K562 (cell line): ENCODE results near the gene APBA2. TPM values are rescaled to one million over a fixed set of nuclear protein-coding genes. Genes with fewer than 3 reads are reported as not detected.

Experiments used
- CAMTA2 ChIP-seq: fragments of 250-450 bp; sonication (Bioruptor Pico); conservative IDR thresholded peaks from 2 replicates; pipeline ENCODE4 v1.5.1; 2022
- CREBBP ChIP-seq: IDR thresholded peaks from one replicate; pipeline ENCODE4 v1.6.1; 2012; ENCODE audit warnings: low read depth, mild to moderate bottlenecking, control low read depth, inconsistent platforms, low read length
- MYC ChIP-seq, 2 experiments: fragments of 250-450 bp in 1 of 2; sonication (Bioruptor Pico) in 1 of 2; IDR thresholded peaks; 2 replicates each; pipeline versions ENCODE4 v1.5.1 to v1.6.1; 2012 to 2021; ENCODE audit warnings: low read depth in 2 of 2, borderline replicate concordance in 1 of 2, improper control_type of control experiment in 1 of 2, low read length in 1 of 2, mild to moderate bottlenecking in 1 of 2, moderate library complexity in 1 of 2
- NEUROD1 ChIP-seq: fragments of 150-350 bp; IDR thresholded peaks from 2 replicates; pipeline ENCODE4 v1.6.1; 2014; ENCODE audit warnings: borderline replicate concordance, low read length, low read depth; ENCODE audit not compliant: partially characterized antibody
- SAFB ChIP-seq: fragments of 200-400 bp; formaldehyde crosslinking; IDR thresholded peaks from 2 replicates; pipeline ENCODE4 v1.6.1; 2017; ENCODE audit warnings: low read depth, low read length, borderline replicate concordance
- SMC3 ChIP-seq: conservative IDR thresholded peaks from 2 replicates; pipeline ENCODE4 v1.6.1; 2011; ENCODE audit warnings: low read depth, low read length, improper control_type of control experiment; ENCODE audit not compliant: insufficient read depth
- ZSCAN29 ChIP-seq: fragments of 450-650 bp; IDR thresholded peaks from 2 replicates; pipeline ENCODE4 v1.6.1; 2017
- polyA plus RNA-seq, 8 experiments: library from polyadenylated mRNA; depleted of rRNA in 4 of 8; stranded (reverse) in 5 of 8; unstranded in 3 of 8; fragments of >200 nt; fragmentation: Nextera tagmentation in 2 of 8; fragmentation: Illumina TruSeq in 1 of 8; extraction: Ambion mirVana in 2 of 8; extraction: Trizol in 1 of 8; gene quantifications; 2 replicates each; pipeline versions ENCODE4 v1.2.1 to v1.2.3, GENCODE V29; 2011 to 2014; ENCODE audit warnings: inconsistent platforms in 1 of 8, missing spikeins in 1 of 8
- total RNA-seq, 7 experiments: library from RNA; depleted of rRNA in 6 of 7; stranded (reverse); fragments of >200 nt in 6 of 7; fragmentation: Illumina TruSeq in 2 of 7; extraction: Trizol in 2 of 7; gene quantifications; 2 replicates each; pipeline versions ENCODE4 v1.2.1 to v1.2.3, GENCODE V29; 2011 to 2021; ENCODE audit warnings: low replicate concordance in 1 of 7
- TF ChIP-seq, protein P1 (sequence below): fragments of 450-650 bp; IDR thresholded peaks from 2 replicates; pipeline ENCODE4 v1.6.1; 2016; ENCODE audit warnings: low read depth
- TF ChIP-seq, protein P2 (sequence below): sonication (generic); formaldehyde crosslinking; IDR thresholded peaks from 2 replicates; pipeline ENCODE4 v1.8.0; 2023; ENCODE audit warnings: mild to moderate bottlenecking, missing genetic modification reagents
- TF ChIP-seq, protein P3 (sequence below): sonication (generic); formaldehyde crosslinking; IDR thresholded peaks from 2 replicates; pipeline ENCODE4 v1.8.0; 2023; ENCODE audit warnings: missing genetic modification reagents, mild to moderate bottlenecking, borderline replicate concordance

Gene APBA2
- total and polyA plus RNA-seq, 9 of the 15 experiments (the other 6 are each of a cell fraction or from before 2014, with no cell fraction given), result 0.24 to 40.9 (median 25.2) TPM

DNA sequence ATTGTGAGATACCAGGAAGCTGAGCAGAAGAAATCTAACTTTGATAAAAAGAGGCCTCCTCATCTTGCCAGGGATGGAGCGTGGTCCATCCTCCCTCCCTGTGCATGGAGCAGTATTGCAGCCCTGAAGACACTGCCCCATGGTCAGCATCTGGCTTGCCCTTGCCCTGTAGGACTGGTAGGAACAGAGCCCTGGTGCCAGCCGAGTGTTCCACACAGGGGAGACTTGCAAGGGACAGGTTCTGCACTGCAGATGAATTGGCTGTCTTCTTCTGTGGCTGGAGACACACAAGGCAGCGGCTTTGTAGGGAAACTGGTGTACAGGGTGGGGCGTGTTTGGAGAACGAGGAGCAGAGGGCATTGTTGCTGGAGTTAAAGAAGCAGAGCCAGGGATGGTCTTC lies 110.5 kb downstream of the APBA2 start (continued):
- TF ChIP-seq, protein P1, sequence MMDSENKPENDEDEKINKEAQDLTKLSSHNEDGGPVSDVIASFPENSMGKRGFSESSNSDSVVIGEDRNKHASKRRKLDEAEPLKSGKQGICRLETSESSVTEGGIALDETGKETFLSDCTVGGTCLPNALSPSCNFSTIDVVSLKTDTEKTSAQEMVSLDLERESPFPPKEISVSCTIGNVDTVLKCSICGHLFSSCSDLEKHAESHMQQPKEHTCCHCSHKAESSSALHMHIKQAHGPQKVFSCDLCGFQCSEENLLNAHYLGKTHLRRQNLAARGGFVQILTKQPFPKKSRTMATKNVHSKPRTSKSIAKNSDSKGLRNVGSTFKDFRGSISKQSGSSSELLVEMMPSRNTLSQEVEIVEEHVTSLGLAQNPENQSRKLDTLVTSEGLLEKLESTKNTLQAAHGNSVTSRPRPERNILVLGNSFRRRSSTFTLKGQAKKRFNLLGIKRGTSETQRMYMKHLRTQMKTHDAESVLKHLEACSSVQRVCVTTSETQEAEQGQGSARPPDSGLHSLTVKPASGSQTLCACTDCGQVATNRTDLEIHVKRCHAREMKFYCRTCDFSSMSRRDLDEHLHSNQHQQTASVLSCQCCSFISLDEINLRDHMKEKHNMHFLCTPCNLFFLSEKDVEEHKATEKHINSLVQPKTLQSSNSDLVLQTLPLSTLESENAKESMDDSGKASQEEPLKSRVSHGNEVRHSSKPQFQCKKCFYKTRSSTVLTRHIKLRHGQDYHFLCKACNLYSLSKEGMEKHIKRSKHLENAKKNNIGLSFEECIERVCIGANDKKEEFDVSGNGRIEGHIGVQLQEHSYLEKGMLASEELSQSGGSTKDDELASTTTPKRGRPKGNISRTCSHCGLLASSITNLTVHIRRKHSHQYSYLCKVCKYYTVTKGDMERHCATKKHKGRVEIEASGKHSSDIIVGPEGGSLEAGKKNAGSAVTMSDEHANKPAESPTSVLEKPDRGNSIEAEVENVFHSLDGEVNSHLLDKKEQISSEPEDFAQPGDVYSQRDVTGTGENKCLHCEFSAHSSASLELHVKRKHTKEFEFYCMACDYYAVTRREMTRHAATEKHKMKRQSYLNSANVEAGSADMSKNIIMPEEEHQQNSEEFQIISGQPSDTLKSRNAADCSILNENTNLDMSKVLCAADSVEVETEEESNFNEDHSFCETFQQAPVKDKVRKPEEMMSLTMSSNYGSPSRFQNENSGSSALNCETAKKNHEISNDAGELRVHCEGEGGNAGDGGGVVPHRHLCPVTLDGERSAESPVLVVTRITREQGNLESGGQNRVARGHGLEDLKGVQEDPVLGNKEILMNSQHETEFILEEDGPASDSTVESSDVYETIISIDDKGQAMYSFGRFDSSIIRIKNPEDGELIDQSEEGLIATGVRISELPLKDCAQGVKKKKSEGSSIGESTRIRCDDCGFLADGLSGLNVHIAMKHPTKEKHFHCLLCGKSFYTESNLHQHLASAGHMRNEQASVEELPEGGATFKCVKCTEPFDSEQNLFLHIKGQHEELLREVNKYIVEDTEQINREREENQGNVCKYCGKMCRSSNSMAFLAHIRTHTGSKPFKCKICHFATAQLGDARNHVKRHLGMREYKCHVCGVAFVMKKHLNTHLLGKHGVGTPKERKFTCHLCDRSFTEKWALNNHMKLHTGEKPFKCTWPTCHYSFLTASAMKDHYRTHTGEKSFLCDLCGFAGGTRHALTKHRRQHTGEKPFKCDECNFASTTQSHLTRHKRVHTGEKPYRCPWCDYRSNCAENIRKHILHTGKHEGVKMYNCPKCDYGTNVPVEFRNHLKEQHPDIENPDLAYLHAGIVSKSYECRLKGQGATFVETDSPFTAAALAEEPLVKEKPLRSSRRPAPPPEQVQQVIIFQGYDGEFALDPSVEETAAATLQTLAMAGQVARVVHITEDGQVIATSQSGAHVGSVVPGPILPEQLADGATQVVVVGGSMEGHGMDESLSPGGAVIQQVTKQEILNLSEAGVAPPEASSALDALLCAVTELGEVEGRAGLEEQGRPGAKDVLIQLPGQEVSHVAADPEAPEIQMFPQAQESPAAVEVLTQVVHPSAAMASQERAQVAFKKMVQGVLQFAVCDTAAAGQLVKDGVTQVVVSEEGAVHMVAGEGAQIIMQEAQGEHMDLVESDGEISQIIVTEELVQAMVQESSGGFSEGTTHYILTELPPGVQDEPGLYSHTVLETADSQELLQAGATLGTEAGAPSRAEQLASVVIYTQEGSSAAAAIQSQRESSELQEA, result no peak
- TF ChIP-seq ZSCAN29 (no peak), CAMTA2 (no peak), CREBBP (no peak), SAFB (no peak), MYC (IDR thresholded peaks at IDR 0.05; ENCODE audit: low read depth, low read length) (no peak), MYC (CRISPR knock-in tag; IDR thresholded peaks at IDR 0.05; ENCODE audit: borderline replicate concordance, low read depth) (no peak), NEUROD1 (no peak), SMC3 (no peak)
- TF ChIP-seq, protein P2, sequence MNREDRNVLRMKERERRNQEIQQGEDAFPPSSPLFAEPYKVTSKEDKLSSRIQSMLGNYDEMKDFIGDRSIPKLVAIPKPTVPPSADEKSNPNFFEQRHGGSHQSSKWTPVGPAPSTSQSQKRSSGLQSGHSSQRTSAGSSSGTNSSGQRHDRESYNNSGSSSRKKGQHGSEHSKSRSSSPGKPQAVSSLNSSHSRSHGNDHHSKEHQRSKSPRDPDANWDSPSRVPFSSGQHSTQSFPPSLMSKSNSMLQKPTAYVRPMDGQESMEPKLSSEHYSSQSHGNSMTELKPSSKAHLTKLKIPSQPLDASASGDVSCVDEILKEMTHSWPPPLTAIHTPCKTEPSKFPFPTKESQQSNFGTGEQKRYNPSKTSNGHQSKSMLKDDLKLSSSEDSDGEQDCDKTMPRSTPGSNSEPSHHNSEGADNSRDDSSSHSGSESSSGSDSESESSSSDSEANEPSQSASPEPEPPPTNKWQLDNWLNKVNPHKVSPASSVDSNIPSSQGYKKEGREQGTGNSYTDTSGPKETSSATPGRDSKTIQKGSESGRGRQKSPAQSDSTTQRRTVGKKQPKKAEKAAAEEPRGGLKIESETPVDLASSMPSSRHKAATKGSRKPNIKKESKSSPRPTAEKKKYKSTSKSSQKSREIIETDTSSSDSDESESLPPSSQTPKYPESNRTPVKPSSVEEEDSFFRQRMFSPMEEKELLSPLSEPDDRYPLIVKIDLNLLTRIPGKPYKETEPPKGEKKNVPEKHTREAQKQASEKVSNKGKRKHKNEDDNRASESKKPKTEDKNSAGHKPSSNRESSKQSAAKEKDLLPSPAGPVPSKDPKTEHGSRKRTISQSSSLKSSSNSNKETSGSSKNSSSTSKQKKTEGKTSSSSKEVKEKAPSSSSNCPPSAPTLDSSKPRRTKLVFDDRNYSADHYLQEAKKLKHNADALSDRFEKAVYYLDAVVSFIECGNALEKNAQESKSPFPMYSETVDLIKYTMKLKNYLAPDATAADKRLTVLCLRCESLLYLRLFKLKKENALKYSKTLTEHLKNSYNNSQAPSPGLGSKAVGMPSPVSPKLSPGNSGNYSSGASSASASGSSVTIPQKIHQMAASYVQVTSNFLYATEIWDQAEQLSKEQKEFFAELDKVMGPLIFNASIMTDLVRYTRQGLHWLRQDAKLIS (CRISPR knock-in tag), result no peak
- TF ChIP-seq, protein P3, sequence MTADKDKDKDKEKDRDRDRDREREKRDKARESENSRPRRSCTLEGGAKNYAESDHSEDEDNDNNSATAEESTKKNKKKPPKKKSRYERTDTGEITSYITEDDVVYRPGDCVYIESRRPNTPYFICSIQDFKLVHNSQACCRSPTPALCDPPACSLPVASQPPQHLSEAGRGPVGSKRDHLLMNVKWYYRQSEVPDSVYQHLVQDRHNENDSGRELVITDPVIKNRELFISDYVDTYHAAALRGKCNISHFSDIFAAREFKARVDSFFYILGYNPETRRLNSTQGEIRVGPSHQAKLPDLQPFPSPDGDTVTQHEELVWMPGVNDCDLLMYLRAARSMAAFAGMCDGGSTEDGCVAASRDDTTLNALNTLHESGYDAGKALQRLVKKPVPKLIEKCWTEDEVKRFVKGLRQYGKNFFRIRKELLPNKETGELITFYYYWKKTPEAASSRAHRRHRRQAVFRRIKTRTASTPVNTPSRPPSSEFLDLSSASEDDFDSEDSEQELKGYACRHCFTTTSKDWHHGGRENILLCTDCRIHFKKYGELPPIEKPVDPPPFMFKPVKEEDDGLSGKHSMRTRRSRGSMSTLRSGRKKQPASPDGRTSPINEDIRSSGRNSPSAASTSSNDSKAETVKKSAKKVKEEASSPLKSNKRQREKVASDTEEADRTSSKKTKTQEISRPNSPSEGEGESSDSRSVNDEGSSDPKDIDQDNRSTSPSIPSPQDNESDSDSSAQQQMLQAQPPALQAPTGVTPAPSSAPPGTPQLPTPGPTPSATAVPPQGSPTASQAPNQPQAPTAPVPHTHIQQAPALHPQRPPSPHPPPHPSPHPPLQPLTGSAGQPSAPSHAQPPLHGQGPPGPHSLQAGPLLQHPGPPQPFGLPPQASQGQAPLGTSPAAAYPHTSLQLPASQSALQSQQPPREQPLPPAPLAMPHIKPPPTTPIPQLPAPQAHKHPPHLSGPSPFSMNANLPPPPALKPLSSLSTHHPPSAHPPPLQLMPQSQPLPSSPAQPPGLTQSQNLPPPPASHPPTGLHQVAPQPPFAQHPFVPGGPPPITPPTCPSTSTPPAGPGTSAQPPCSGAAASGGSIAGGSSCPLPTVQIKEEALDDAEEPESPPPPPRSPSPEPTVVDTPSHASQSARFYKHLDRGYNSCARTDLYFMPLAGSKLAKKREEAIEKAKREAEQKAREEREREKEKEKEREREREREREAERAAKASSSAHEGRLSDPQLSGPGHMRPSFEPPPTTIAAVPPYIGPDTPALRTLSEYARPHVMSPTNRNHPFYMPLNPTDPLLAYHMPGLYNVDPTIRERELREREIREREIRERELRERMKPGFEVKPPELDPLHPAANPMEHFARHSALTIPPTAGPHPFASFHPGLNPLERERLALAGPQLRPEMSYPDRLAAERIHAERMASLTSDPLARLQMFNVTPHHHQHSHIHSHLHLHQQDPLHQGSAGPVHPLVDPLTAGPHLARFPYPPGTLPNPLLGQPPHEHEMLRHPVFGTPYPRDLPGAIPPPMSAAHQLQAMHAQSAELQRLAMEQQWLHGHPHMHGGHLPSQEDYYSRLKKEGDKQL (CRISPR knock-in tag), result no peak
